ENCODE measurements around the gene RGS7BP. TPM values are rescaled to one million over a fixed set of nuclear protein-coding genes. Genes with fewer than 3 reads are reported as not detected.

Gene RGS7BP
- total RNA-seq, 1 donor from 2014 or later: 2.4 TPM

GRCh38 chr5:64646169-64646568, 140.4 kb downstream of the RGS7BP start:
- TF ChIP-seq CTCF (IDR thresholded peaks at IDR 0.05): no peak
- intact Hi-C loops (cut with DNase I): no loop called here
- Histone ChIP-seq H3K27me3 (no peaks in the 10 kb centered on the region), H3K27ac (no peak overlapping the region), H3K9me3 (no peaks in the 10 kb centered on the region), H3K4me1 (no peaks in the 10 kb centered on the region), H3K36me3 (no peaks in the 10 kb centered on the region), H3K4me3 (no peak overlapping the region)
- DNase-seq (no peak), ATAC-seq (no peak)

GRCh38 chr5:64649512-64649911, 143.7 kb downstream of the RGS7BP start:
- Histone ChIP-seq H3K27me3 (no peaks in the 10 kb centered on the region), H3K4me3 (no peak overlapping the region), H3K4me1 (no peaks in the 10 kb centered on the region), H3K9me3 (no peaks in the 10 kb centered on the region), H3K36me3 (no peaks in the 10 kb centered on the region), H3K27ac (no peak overlapping the region)
- ATAC-seq: no peak
- no peak for TF ChIP-seq CTCF (IDR thresholded peaks at IDR 0.05)
- DNase-seq: no peak
- intact Hi-C loops (cut with DNase I): no loop called here

GRCh38 chr5:64653766-64654560, 148.1 kb downstream of the RGS7BP start:
- Histone ChIP-seq H3K27ac (no peak overlapping the region), H3K36me3 (no peaks in the 10 kb centered on the region), H3K4me3 (no peak overlapping the region), H3K9me3 (no peaks in the 10 kb centered on the region), H3K4me1 (no peaks in the 10 kb centered on the region), H3K27me3 (no peaks in the 10 kb centered on the region)
- no peak for DNase-seq
- TF ChIP-seq CTCF (IDR thresholded peaks at IDR 0.05): no peak
- no peak for ATAC-seq
- intact Hi-C loops (cut with DNase I): no loop called here

GRCh38 chr5:64654561-64654938, 148.7 kb downstream of the RGS7BP start:
- DNase-seq (no peak), ATAC-seq (no peak)
- Histone ChIP-seq H3K4me3 (no peak overlapping the region), H3K36me3 (no peaks in the 10 kb centered on the region), H3K27me3 (no peaks in the 10 kb centered on the region), H3K9me3 (no peaks in the 10 kb centered on the region), H3K27ac (no peak overlapping the region), H3K4me1 (no peaks in the 10 kb centered on the region)
- no peak for TF ChIP-seq CTCF (IDR thresholded peaks at IDR 0.05)
- intact Hi-C loops (cut with DNase I): no loop called here

- H3K9me3 ChIP-seq: no peaks in the 10 kb centered on the region
- no peaks in the 10 kb centered on the region for H3K4me1 ChIP-seq
- ATAC-seq: no peak
- no peak overlapping the region for H3K4me3 ChIP-seq
- intact Hi-C loops (cut with DNase I): no loop called here
- H3K27ac ChIP-seq: no peak overlapping the region
- DNase-seq: no peak
- H3K27me3 ChIP-seq: no peaks in the 10 kb centered on the region
- no peak for TF ChIP-seq CTCF (IDR thresholded peaks at IDR 0.05)
- H3K36me3 ChIP-seq: no peaks in the 10 kb centered on the region
These were observed 149.8 kb downstream of the RGS7BP start for GRCh38 chr5:64655596-64655995.

All from upper lobe of right lung (tissue), 1 donor.